Measurements from ENCODE around the gene SF3B3. TPM values are rescaled to one million over a fixed set of nuclear protein-coding genes. Genes with fewer than 3 reads are reported as not detected.

The SF3B3 gene
- polyA plus RNA-seq, 1 of the 3 experiments (the other 2 are of a cell fraction), result 81.7 TPM

GRCh38 chr16:70597135-70597835 is 73.7 kb downstream of the SF3B3 start:
- Histone ChIP-seq H3K9ac (no peak overlapping the region), H3K9me3 (no peaks in the 10 kb centered on the region), H4K20me1 (ENCODE audit: insufficient read depth) (no peaks in the 10 kb centered on the region), H2AFZ (ENCODE audit: low read depth) (no peak overlapping the region), H3K79me2 (ENCODE audit: insufficient read depth) (no peaks in the 10 kb centered on the region), H3K27me3 (ENCODE audit: insufficient read depth) (no peaks in the 10 kb centered on the region), H3K4me2 (no peak overlapping the region), H3F3A (replicated peaks; ENCODE audit: insufficient read depth) (no peaks in the 10 kb centered on the region), H3K36me3 (replicated peaks in 1 of 2; ENCODE audit: control insufficient read depth in 1 of 2, insufficient read depth in 2 of 2, low read length in 1 of 2) (no peaks in the 10 kb centered on the region), H3K9me2 (no peaks in the 10 kb centered on the region), H3K27ac (ENCODE audit: low read depth in 2 of 2, low read length in 1 of 2) (no peak overlapping the region), H3K4me1 (ENCODE audit: control insufficient read depth in 1 of 2, insufficient read depth in 2 of 2, low read depth in 1 of 2, low read length in 1 of 2) (no peaks in the 10 kb centered on the region), H3K4me3 (ENCODE audit: low read depth in 2 of 2, low read length in 1 of 2) (no peak overlapping the region)
- TF ChIP-seq EZH2phosphoT487 (IDR thresholded peaks at IDR 0.05; ENCODE audit: borderline replicate concordance, low read depth) (no peak), REST (IDR thresholded peaks at IDR 0.05; ENCODE audit: low read depth, low read length) (no peak), SMC3 (IDR thresholded peaks at IDR 0.05; ENCODE audit: low read depth, low read length) (no peak), USF2 (IDR thresholded peaks at IDR 0.05; ENCODE audit: borderline replicate concordance, low read depth, low read length) (no peak), FOXM1 (IDR thresholded peaks at IDR 0.05; ENCODE audit: low read depth) (no peak), RFX5 (IDR thresholded peaks at IDR 0.05; ENCODE audit: low read length) (no peak), EP300 (IDR thresholded peaks at IDR 0.05; ENCODE audit: borderline replicate concordance in 1 of 2, low read depth in 1 of 2, low read length in 1 of 2) (no peak), GATA2 (CRISPR knock-in tag; IDR thresholded peaks at IDR 0.05) (no peak), ZBTB33 (IDR thresholded peaks at IDR 0.05; ENCODE audit: borderline replicate concordance, low read depth) (no peak)
- no peak for DNase-seq
- ChIA-PET CTCF (interaction anchor here (1.1 to 1.3 kb wide), 2 partner anchors 15 to 42 kb away, joined by 3 to 5 read pairs; no protein-coding TSS in a partner anchor), POLR2A (interaction anchor here (0.9 kb wide), 1 partner anchor 38 kb away, joined by 4 read pairs; no protein-coding TSS in a partner anchor)
- WGBS (ENCODE audit: low lambda C conversion rate), result 73% methylated on average over 4 of the region's 4 CpGs

All from SK-N-SH (cell line).